ENCODE measurements around the gene SLC25A53.

Gene SLC25A53

GRCh38 chrX:104156630-104157529 lies at the start of gene SLC25A53:
Gene SLC25A53, minus strand, starts transcription at chrX:104157009. Its CDS starts 51,752 bp downstream, at chrX:104105257.
- no peak for TF ChIP-seq CTCF (IDR thresholded peaks at IDR 0.05)

GRCh38 chrX:104205548-104205947 lies 48.7 kb upstream of the SLC25A53 start:
- TF ChIP-seq CTCF (IDR thresholded peaks at IDR 0.05) = no peak

GRCh38 chrX:104195489-104196084 lies 38.8 kb upstream of the SLC25A53 start:
- peak; percentile 61 for TF ChIP-seq CTCF (IDR thresholded peaks at IDR 0.05)

GRCh38 chrX:104195013-104195412 lies 38.2 kb upstream of the SLC25A53 start:
- TF ChIP-seq CTCF (IDR thresholded peaks at IDR 0.05) = no peak

GRCh38 chrX:104193485-104193884 lies 36.7 kb upstream of the SLC25A53 start:
- no peak for TF ChIP-seq CTCF (IDR thresholded peaks at IDR 0.05)

- no peak for TF ChIP-seq CTCF (IDR thresholded peaks at IDR 0.05)
Measured at GRCh38 chrX:104189837-104190236, 33.0 kb upstream of the SLC25A53 start.

GRCh38 chrX:104187931-104188330 lies 31.1 kb upstream of the SLC25A53 start:
- TF ChIP-seq CTCF (IDR thresholded peaks at IDR 0.05) = no peak
